Measurements from ENCODE around the gene NCOA5.

NCOA5 gene

GRCh38 chr20:46062621-46063020 is 27.1 kb downstream of the NCOA5 start:
- no peak for DNase-seq (ENCODE audit: low read depth in 2 of 2)

DNA sequence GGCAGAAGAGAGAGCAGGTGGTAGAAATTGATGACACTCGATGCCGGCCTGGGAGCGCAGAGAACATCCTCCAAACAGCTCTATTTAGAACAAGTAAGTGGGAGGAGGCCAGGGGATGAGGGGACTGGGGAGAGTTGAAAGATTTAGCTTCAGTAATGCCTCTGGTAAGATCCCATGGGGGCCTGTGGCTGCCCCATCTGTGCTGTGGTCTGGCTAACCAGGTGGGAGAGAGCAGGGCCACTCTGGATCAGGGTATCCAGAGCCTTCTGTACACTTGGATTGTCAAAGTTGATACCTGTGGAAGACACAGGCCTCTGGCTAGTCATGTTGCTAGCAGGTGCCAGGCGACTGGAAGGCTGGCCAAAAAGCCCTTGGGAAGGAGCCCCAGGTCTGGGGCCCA is 27.6 kb downstream of the NCOA5 start:
- DNase-seq (ENCODE audit: low read depth in 2 of 2): no peak

- no peak for DNase-seq (ENCODE audit: low read depth in 2 of 2)
Measured at GRCh38 chr20:46060975-46061374, 28.8 kb downstream of the NCOA5 start.

DNA sequence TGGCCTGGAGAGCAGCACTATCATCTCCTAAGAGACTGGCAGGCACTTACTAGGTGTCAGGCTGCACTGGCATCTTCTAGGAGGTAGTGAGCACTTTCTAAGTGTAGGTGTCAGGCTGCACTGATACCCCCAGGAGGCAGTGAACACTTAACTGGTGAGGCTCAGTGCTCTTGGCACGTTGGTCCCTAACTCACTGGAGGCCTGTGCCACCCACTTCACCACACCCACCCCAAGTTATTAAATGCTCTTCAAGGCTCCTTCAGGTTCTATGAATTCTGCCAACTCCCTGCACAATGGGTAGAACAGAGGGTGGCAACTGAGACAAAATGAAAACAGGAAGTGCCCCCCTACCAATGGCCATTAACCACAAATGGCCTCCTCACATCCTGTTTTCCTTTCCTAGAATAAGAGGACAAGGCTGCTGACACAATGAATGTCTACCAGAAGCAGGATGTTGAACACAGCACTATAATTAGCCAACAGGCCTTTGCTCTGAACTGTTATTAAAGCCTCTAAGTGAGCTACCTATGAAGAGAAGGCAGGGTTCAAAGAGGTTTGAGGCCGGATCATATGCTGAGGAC is 29.4 kb downstream of the NCOA5 start:
- DNase-seq (ENCODE audit: low read depth in 2 of 2): no peak

- no peak for DNase-seq (ENCODE audit: low read depth in 2 of 2)
Measured at GRCh38 chr20:46058599-46059281, 31.0 kb downstream of the NCOA5 start.

GRCh38 chr20:46057856-46058598 is 31.7 kb downstream of the NCOA5 start:
- DNase-seq (ENCODE audit: low read depth in 2 of 2): no peak

- no peak for DNase-seq (ENCODE audit: low read depth in 2 of 2)
Measured at GRCh38 chr20:46056970-46057855, 32.5 kb downstream of the NCOA5 start.

DNA sequence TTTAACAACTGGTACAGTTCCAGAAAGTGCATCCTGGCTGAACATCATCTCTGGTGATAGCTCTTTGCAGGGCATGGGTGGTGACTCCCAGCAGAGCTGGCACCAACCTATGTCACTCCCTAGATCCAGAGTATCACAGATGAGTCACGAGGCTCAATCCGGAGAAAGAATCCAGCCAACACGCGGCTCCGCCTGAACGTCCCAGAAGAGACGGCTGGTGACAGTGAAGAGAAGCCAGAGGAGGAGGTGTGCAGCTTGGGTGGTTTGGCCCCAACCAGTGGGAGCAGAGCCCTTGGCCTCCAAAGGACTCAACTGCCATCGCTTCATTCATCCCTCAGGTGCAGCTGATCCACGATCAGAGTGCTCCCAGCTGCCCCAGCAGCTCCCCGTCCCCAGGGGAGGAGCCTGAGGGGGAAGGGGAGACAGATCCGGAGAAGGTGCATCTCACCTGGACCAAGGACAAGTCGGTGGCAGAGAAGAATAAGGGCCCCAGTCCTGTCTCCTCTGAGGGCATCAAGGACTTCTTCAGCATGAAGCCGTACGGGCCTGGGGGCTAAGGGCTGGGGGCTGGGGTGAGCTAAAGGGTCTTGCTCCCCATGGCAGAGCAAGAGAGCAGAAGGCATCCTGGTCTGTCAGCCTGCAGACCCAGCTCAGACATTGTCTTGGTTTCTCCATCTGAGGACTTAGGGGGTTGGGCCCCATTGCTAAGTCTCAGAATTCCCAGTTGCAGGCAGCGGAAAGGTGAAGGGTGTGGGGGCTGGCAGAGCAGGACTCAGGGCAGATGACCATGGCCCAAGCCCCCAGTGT is 33.5 kb downstream of the NCOA5 start:
- no peak for DNase-seq (ENCODE audit: low read depth in 2 of 2)

DNA sequence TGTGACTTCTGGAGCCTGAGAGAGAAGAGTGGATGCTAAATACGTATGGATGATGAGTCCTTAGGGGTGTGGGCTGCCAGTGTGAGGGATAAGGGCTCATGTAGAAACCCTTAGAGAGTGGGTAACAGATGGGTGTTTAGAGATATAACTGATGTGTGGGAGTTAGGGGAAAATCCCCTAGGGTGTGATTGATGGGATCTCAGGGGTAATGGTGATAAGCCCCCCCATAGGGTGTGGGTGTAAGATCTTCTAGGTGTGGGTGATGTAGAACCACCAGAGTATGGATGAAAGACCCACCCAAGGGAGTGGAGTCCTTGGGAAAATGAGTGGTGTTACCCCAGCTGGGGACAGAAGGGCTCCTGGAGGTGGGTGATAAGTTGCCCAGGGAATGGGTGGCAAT is 34.5 kb downstream of the NCOA5 start:
- no peak for DNase-seq (ENCODE audit: low read depth in 2 of 2)

- DNase-seq (ENCODE audit: low read depth in 2 of 2): no peak
Measured at GRCh38 chr20:46054606-46055005, 35.2 kb downstream of the NCOA5 start.

- DNase-seq (ENCODE audit: low read depth in 2 of 2): no peak
Measured at GRCh38 chr20:46053416-46053815, 36.3 kb downstream of the NCOA5 start.

DNA sequence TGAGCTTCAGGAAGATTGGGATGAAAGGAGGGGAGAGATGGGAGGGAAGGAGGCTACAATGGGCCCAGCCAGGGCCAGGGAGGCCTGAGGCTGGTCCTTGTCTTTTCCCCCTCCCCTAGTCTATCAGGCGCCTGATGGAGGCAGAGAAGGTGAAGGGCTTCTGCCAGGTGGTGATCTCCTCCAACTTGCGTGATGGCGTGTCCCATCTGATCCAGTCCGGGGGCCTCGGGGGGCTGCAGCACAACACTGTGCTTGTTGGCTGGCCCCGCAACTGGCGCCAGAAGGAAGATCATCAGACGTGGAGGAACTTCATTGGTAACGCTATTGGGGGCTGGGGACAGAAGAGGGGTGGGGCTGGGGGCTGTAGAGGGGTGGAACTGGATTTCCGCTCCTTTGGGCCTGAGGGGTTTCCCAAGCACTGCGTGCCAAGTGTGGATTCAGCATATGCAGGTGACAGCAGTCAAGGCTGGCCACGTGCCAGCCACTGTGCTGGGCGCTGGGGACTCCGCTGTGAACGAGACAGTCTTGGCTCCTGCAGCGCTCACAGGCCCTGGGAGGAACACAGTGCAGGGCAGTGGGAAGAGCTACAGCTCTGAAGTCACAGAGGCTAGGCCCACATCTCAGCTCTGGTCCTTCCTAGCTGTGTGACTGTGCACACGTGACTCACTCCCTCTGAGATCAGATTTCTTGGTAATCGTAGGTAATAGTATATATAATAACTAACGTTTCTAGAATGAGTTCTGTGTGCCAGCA is 38.0 kb downstream of the NCOA5 start:
- DNase-seq (ENCODE audit: low read depth in 2 of 2): no peak

DNA sequence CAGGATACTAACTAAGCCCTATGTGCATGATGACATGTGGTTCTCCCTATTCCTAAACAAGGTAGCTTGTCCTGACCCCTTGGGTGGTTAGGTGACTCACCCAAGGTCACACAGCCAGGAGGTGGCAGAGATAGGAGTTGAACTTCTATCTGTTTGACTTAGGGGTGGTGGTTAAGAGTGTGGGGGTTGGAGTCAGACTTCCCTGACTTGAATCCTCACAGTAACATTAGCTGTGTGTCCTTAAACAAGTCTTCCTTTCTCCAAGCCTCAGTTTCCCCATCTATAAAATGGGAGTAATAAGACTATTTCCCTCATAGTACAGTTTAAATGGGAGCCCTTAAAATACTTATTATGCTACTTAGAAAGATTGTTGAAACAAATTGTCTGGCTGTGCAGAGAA is 38.9 kb downstream of the NCOA5 start:
- DNase-seq (ENCODE audit: low read depth in 2 of 2): no peak

GRCh38 chr20:46050444-46050843 is 39.3 kb downstream of the NCOA5 start:
- no peak for DNase-seq (ENCODE audit: low read depth in 2 of 2)

DNA sequence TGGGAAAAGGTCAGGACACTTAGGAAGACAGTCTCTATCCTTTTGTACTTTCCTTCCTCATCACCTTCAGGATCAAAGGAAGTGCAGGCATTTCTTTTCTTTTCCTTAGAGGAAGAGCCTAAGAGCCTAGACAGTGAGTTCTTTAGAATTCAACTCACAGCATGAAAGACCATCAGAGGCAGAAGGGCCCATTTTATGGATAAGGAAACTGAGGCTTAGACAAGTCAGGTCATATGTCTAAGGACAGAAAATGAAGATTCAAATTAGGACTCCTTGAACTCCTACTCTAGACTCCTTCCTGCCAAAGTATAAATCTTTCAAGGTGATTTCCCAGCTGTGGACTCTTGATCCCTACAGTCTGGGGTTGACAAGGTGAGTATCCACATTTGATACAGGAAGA is 39.9 kb downstream of the NCOA5 start:
- no peak for DNase-seq (ENCODE audit: low read depth in 2 of 2)

DNA sequence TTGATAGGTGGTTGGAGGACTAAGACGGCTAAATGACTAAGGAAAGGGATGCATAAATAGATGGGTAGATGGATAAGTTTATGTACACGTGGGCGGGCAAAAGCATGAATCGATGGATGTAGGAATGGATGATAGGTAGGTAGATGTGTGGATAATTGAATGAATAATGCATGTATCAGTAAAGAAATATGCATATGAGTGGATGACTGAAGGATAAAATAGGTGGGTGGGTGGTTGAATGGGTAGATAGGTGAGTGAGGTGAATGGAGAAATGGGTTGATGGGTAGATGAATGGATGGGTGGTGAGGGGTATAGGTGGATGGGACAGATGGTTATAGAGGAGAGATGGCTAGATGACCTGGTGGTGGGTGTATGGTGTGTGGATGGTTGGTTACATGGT is 40.6 kb downstream of the NCOA5 start:
- DNase-seq (ENCODE audit: low read depth in 2 of 2): no peak

- no peak for DNase-seq (ENCODE audit: low read depth in 2 of 2)
Measured at GRCh38 chr20:46047821-46048220, 41.9 kb downstream of the NCOA5 start.

DNA sequence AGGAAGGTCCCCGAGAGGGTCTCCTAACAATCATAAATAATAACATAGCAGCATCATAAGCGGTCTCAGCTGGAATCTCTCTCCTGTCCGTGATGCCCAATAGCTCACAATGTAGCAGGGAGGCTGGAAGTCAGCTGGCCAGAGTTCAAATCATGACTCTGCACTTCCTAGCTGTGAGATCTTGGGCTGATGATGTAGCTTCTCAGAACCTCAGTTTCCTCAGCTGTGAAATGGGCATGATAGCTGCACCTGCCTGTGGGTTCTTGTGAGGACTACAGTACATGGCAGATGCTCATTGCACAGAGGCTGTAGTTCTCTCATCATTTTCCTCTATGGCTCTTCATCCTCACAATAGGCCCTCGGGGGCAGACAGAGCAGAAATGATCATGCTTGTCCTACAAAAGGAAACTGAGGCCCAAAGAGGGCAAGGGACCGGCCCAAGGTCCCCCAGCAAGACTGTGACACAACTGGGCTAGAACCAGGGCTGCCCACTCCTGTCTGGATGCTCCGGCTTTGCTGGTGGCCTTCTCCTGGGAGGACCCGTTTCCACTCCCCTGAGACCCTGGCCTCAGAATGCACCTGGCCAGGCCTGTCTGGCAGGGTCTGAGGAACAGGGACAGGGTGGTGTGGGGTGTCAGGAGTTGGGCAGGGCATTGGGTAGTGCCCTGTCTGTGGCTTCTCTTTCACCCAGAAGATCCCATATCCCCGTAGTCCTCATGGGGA is 43.0 kb downstream of the NCOA5 start:
- no peak for DNase-seq (ENCODE audit: low read depth in 2 of 2)

DNA sequence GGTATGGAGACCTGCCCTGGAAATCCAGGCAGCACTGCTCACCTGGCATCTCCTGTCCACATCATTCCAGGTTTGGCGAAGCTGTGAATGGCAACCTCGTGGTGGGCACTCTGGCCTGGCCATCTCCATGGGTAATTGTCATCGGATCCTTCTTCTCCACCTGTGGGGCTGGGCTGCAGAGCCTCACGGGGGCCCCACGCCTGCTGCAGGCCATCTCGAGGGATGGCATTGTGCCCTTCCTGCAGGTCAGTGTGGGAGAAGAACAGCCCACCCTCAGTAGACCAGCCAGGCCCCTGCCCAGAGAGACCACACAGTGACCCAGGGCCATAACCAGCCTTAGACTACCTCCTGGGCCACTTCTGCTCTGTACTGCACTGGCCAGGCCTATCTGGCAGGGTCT is 44.9 kb downstream of the NCOA5 start:
- DNase-seq (ENCODE audit: low read depth in 2 of 2): no peak

- no peak for DNase-seq (ENCODE audit: low read depth in 2 of 2)
Measured at GRCh38 chr20:46043556-46043955, 46.2 kb downstream of the NCOA5 start.
